Measurements from ENCODE around the gene AK2. TPM values are rescaled to one million over a fixed set of nuclear protein-coding genes. Genes with fewer than 3 reads are reported as not detected.

Gene AK2
- total RNA-seq, 1 experiment from 2014 or later: 213 TPM

- DNase-seq (no peak), ATAC-seq (no peak)
- CTCF ChIA-PET: no interaction called here
- no peaks in the 10 kb centered on the region for H4K20me1 ChIP-seq (ENCODE audit: low read length)
- H3K36me3 ChIP-seq (ENCODE audit: low read depth, low read length): no peaks in the 10 kb centered on the region
- H3K4me3 ChIP-seq (ENCODE audit: low read length): no peak overlapping the region
- H3K79me2 ChIP-seq (ENCODE audit: low read length): no peaks in the 10 kb centered on the region
- no peak overlapping the region for H3K4me2 ChIP-seq (ENCODE audit: low read length)
- POLR2A ChIA-PET (ENCODE audit: unreplicated experiment): no interaction called here
- TF ChIP-seq CTCF (conservative IDR thresholded peaks at IDR 0.05; ENCODE audit: low read depth, low read length) (no peak), EZH2phosphoT487 (IDR thresholded peaks at IDR 0.05; ENCODE audit: borderline replicate concordance, low read length) (no peak), EZH2 (IDR thresholded peaks at IDR 0.05; ENCODE audit: low read length, unreplicated experiment) (no peak)
- no peak overlapping the region for H3K9ac ChIP-seq (ENCODE audit: low read length)
- no peaks in the 10 kb centered on the region for H3K9me3 ChIP-seq (ENCODE audit: low read length)
- H3K27me3 ChIP-seq (ENCODE audit: low read length): no peaks in the 10 kb centered on the region
- no peak overlapping the region for H3K27ac ChIP-seq (ENCODE audit: low read length)
- no peaks in the 10 kb centered on the region for H3K9me2 ChIP-seq (replicated peaks; ENCODE audit: low read length)
- BruUV-seq (replicated peaks): no TSS peak
- H2AFZ ChIP-seq (ENCODE audit: low read length): no peak overlapping the region
- H3K4me1 ChIP-seq (ENCODE audit: insufficient read depth, low read length): peaks cover 13% of the 10 kb centered on the region; the same call in 1 of the 2 replicates
- intact Hi-C loops (cut with micrococcal nuclease): loop anchor here (5.0 kb wide), 1 partner anchor 208 kb away; no protein-coding TSS in a partner anchor
- no peaks in the 10 kb centered on the region for H3F3A ChIP-seq (ENCODE audit: low read length, unreplicated experiment)
Measured at GRCh38 chr1:33085332-33085731, 48.6 kb upstream of the AK2 start.

GRCh38 chr1:33082575-33083108 is 46.0 kb upstream of the AK2 start:
- Histone ChIP-seq H2AFZ (ENCODE audit: low read length) (no peak overlapping the region), H3K9me3 (ENCODE audit: low read length) (no peaks in the 10 kb centered on the region), H4K20me1 (ENCODE audit: low read length) (no peaks in the 10 kb centered on the region), H3K27ac (ENCODE audit: low read length) (no peak overlapping the region), H3F3A (ENCODE audit: low read length, unreplicated experiment) (no peaks in the 10 kb centered on the region), H3K9me2 (replicated peaks; ENCODE audit: low read length) (no peaks in the 10 kb centered on the region), H3K4me3 (ENCODE audit: low read length) (no peak overlapping the region), H3K4me2 (ENCODE audit: low read length) (no peak overlapping the region), H3K79me2 (ENCODE audit: low read length) (no peaks in the 10 kb centered on the region), H3K4me1 (ENCODE audit: insufficient read depth, low read length) (peaks cover 12% of the 10 kb centered on the region; the same call in 1 of the 2 replicates), H3K36me3 (ENCODE audit: low read depth, low read length) (no peaks in the 10 kb centered on the region), H3K9ac (ENCODE audit: low read length) (no peak overlapping the region), H3K27me3 (ENCODE audit: low read length) (no peaks in the 10 kb centered on the region)
- BruUV-seq (replicated peaks): no TSS peak
- DNase-seq (no peak), ATAC-seq (no peak)
- intact Hi-C loops (cut with micrococcal nuclease): no loop called here
- TF ChIP-seq EZH2phosphoT487 (IDR thresholded peaks at IDR 0.05; ENCODE audit: borderline replicate concordance, low read length) (no peak), EZH2 (IDR thresholded peaks at IDR 0.05; ENCODE audit: low read length, unreplicated experiment) (no peak), CTCF (conservative IDR thresholded peaks at IDR 0.05; ENCODE audit: low read depth, low read length) (no peak)
- CTCF ChIA-PET: no interaction called here
- POLR2A ChIA-PET (ENCODE audit: unreplicated experiment): no interaction called here

GRCh38 chr1:33081554-33082305 is 45.0 kb upstream of the AK2 start:
- Histone ChIP-seq H3F3A (ENCODE audit: low read length, unreplicated experiment) (no peaks in the 10 kb centered on the region), H3K9ac (ENCODE audit: low read length) (peak overlapping the region; percentile 68), H2AFZ (ENCODE audit: low read length) (peak overlapping the region; percentile 74), H3K36me3 (ENCODE audit: low read depth, low read length) (no peaks in the 10 kb centered on the region), H3K4me2 (ENCODE audit: low read length) (peak overlapping the region; percentile 88), H4K20me1 (ENCODE audit: low read length) (no peaks in the 10 kb centered on the region), H3K4me3 (ENCODE audit: low read length) (peak overlapping the region; percentile 89), H3K27ac (ENCODE audit: low read length) (no peak overlapping the region), H3K27me3 (ENCODE audit: low read length) (no peaks in the 10 kb centered on the region), H3K4me1 (ENCODE audit: insufficient read depth, low read length) (peaks cover 12% of the 10 kb centered on the region; the same call in 1 of the 2 replicates), H3K9me2 (replicated peaks; ENCODE audit: low read length) (no peaks in the 10 kb centered on the region), H3K79me2 (ENCODE audit: low read length) (no peaks in the 10 kb centered on the region), H3K9me3 (ENCODE audit: low read length) (no peaks in the 10 kb centered on the region)
- POLR2A ChIA-PET (ENCODE audit: unreplicated experiment): no interaction called here
- no TSS peak for BruUV-seq (replicated peaks)
- DNase-seq (no peak), ATAC-seq (no peak)
- CTCF ChIA-PET: no interaction called here
- TF ChIP-seq CTCF (conservative IDR thresholded peaks at IDR 0.05; ENCODE audit: low read depth, low read length) (no peak), EZH2phosphoT487 (IDR thresholded peaks at IDR 0.05; ENCODE audit: borderline replicate concordance, low read length) (no peak), EZH2 (IDR thresholded peaks at IDR 0.05; ENCODE audit: low read length, unreplicated experiment) (no peak)
- intact Hi-C loops (cut with micrococcal nuclease): loop anchor here (1.0 to 2.0 kb wide), 2 partner anchors 46 to 149 kb away; no protein-coding TSS in a partner anchor

Measured in PC-3 (cell line).